HepG2 (cell line): ENCODE measurements around the gene CHPF. TPM values are rescaled to one million over a fixed set of nuclear protein-coding genes. Genes with fewer than 3 reads are reported as not detected.
A peak's percentile ranks its signal among the peaks of the same experiment; 100 is the strongest.

Source experiments
- AGO2 ChIP-seq: fragments of 200-400 bp; formaldehyde crosslinking; optimal IDR thresholded peaks from 2 replicates; pipeline ENCODE3; 2017; ENCODE audit warnings: mild to moderate bottlenecking, low read depth, low read length, moderate library complexity
- ARHGAP35 ChIP-seq: sonication (generic); formaldehyde crosslinking; IDR thresholded peaks from 2 replicates; pipeline ENCODE4 v1.9.0; 2022; ENCODE audit warnings: mild to moderate bottlenecking, inconsistent platforms, moderate library complexity, missing genetic modification reagents, borderline replicate concordance
- ETV5 ChIP-seq: IDR thresholded peaks from 2 replicates; pipeline ENCODE4 v1.6.1; 2018; ENCODE audit warnings: missing biosample characterization, missing genetic modification reagents, inconsistent platforms, borderline replicate concordance
- KAT7 ChIP-seq: IDR thresholded peaks from 2 replicates; pipeline ENCODE4 v1.6.1; 2018; ENCODE audit warnings: borderline replicate concordance, missing compliant biosample characterization
- KDM2A ChIP-seq: sonication (generic); formaldehyde crosslinking; IDR thresholded peaks from 2 replicates; pipeline ENCODE4 v1.4.0; 2020; ENCODE audit warnings: low read depth, missing genetic modification reagents, borderline replicate concordance
- KLF16 ChIP-seq, 2 experiments: sonication (generic) in 1 of 2; formaldehyde crosslinking in 1 of 2; IDR thresholded peaks; 2 replicates each; pipeline versions ENCODE4 v1.6.1 to v1.8.0; 2016 to 2023; ENCODE audit warnings: missing genetic modification reagents in 2 of 2, missing compliant biosample characterization in 1 of 2
- PAF1 ChIP-seq: IDR thresholded peaks from 2 replicates; pipeline ENCODE4 v1.6.1; 2016; ENCODE audit warnings: missing genetic modification reagents, missing compliant biosample characterization
- PHF21A ChIP-seq: sonication (generic); formaldehyde crosslinking; IDR thresholded peaks from 2 replicates; pipeline ENCODE4 v1.5.0; 2020; ENCODE audit warnings: mild to moderate bottlenecking, missing genetic modification reagents
- POLR2A ChIP-seq, 2 experiments: IDR thresholded peaks; 2 replicates each; pipeline ENCODE4 v1.6.1; 2011; ENCODE audit warnings: low read depth in 2 of 2, low read length in 2 of 2, mild to moderate bottlenecking in 1 of 2, moderate library complexity in 1 of 2; ENCODE audit not compliant: insufficient read depth in 1 of 2
- RAD21 ChIP-seq: fragments of 450-650 bp; formaldehyde crosslinking; IDR thresholded peaks from 2 replicates; pipeline ENCODE4 v1.5.0; 2020; ENCODE audit warnings: mild to moderate bottlenecking
- RBAK ChIP-seq: sonication (generic); formaldehyde crosslinking; IDR thresholded peaks from 2 replicates; pipeline ENCODE4 v1.5.1; 2020; ENCODE audit warnings: mild to moderate bottlenecking, missing genetic modification reagents
- RBM22 ChIP-seq: fragments of 200-400 bp; formaldehyde crosslinking; optimal IDR thresholded peaks from 2 replicates; pipeline ENCODE3; 2017; ENCODE audit warnings: mild to moderate bottlenecking, low read length, moderate library complexity
- SMAD1 ChIP-seq: sonication (generic); formaldehyde crosslinking; IDR thresholded peaks from 2 replicates; pipeline ENCODE4 v1.4.0; 2020; ENCODE audit warnings: missing genetic modification reagents, low read depth, mild to moderate bottlenecking, borderline replicate concordance
- SOX5 ChIP-seq: IDR thresholded peaks from 2 replicates; pipeline ENCODE4 v1.6.1; 2016; ENCODE audit warnings: borderline replicate concordance
- XRCC5 ChIP-seq: fragments of 200-400 bp; formaldehyde crosslinking; optimal IDR thresholded peaks from 2 replicates; pipeline ENCODE3; 2017; ENCODE audit warnings: mild to moderate bottlenecking, low read length
- ZBTB7A ChIP-seq: sonication (generic); formaldehyde crosslinking; IDR thresholded peaks from 2 replicates; pipeline ENCODE4 v1.8.0; 2022; ENCODE audit warnings: mild to moderate bottlenecking, missing genetic modification reagents
- ZNF17 ChIP-seq: sonication (generic); formaldehyde crosslinking; IDR thresholded peaks from 2 replicates; pipeline ENCODE4 v1.5.0; 2020; ENCODE audit warnings: mild to moderate bottlenecking, missing genetic modification reagents
- ZNF207 ChIP-seq: fragments of 450-650 bp; IDR thresholded peaks from 2 replicates; pipeline ENCODE4 v1.6.1; 2016; ENCODE audit warnings: antibody characterized with exemption, borderline replicate concordance
- ZNF224 ChIP-seq: sonication (generic); formaldehyde crosslinking; IDR thresholded peaks from 2 replicates; pipeline ENCODE4 v1.5.0; 2020; ENCODE audit warnings: mild to moderate bottlenecking, missing genetic modification reagents
- ZNF343 ChIP-seq: sonication (generic); formaldehyde crosslinking; IDR thresholded peaks from 2 replicates; pipeline ENCODE4 v1.4.0; 2020; ENCODE audit warnings: mild to moderate bottlenecking, missing genetic modification reagents
- ZNF678 ChIP-seq: sonication (generic); formaldehyde crosslinking; IDR thresholded peaks from 2 replicates; pipeline ENCODE4 v1.4.0; 2020; ENCODE audit warnings: mild to moderate bottlenecking, missing genetic modification reagents
- ZNF687 ChIP-seq: sonication (generic); formaldehyde crosslinking; IDR thresholded peaks from 2 replicates; pipeline ENCODE4 v1.5.1; 2020; ENCODE audit warnings: mild to moderate bottlenecking, missing genetic modification reagents, moderate library complexity
- ZNF775 ChIP-seq: sonication (generic); formaldehyde crosslinking; IDR thresholded peaks from 2 replicates; pipeline ENCODE4 v1.4.0; 2020; ENCODE audit warnings: missing genetic modification reagents, mild to moderate bottlenecking, moderate library complexity, borderline replicate concordance
- polyA plus RNA-seq, 8 experiments: library from polyadenylated mRNA; depleted of rRNA in 3 of 8; stranded (reverse) in 7 of 8; unstranded in 1 of 8; fragments of >200 nt; fragmentation: Illumina TruSeq in 4 of 8; extraction: Trizol in 4 of 8; gene quantifications; 2 replicates each; pipeline versions ENCODE4 v1.2.1 to v1.2.3, GENCODE V29; 2011 to 2016; ENCODE audit warnings: low read depth in 4 of 8, missing spikeins in 1 of 8, mixed read lengths in 1 of 8; ENCODE audit not compliant: insufficient read depth in 1 of 8
- total RNA-seq, 5 experiments: library from RNA; depleted of rRNA; stranded (reverse); fragments of >200 nt; fragmentation: Illumina TruSeq; extraction: Trizol; gene quantifications; 2 replicates each; pipeline ENCODE4 v1.2.3, GENCODE V29; 2016; ENCODE audit warnings: low read depth in 1 of 5
- TF ChIP-seq, protein P1 (sequence below): sonication (generic); formaldehyde crosslinking; IDR thresholded peaks from 2 replicates; pipeline ENCODE4 v1.8.0; 2022; ENCODE audit warnings: missing genetic modification reagents, mild to moderate bottlenecking, inconsistent platforms, borderline replicate concordance

CHPF gene
- total and polyA plus RNA-seq, 2 of the 13 experiments (the other 11 are each of a cell fraction or from before 2014, with no cell fraction given), result 79.6 to 111 TPM

GRCh38 chr2:219537657-219538488 is 5.7 kb downstream of the CHPF start (continued):
- TF ChIP-seq AGO2 (peak; percentile 86), PAF1 (peak; percentile 65; the same call in 1 of the 2 replicates), ZNF775 (CRISPR knock-in tag) (no peak), ETV5 (CRISPR knock-in tag) (peak; percentile 13; the same call in 1 of the 2 replicates), ZNF207 (no peak), RBAK (no peak), RAD21 (CRISPR knock-in tag) (peak; percentile 18; the same call in 1 of the 2 replicates), KAT7 (CRISPR knock-in tag) (no peak), KLF16 (CRISPR knock-in tag; IDR thresholded peaks at IDR 0.05) (no peak), ZNF343 (CRISPR knock-in tag) (no peak), ZNF678 (0 out of 2 replicates have a peak, but pooled peaks have one; percentile 18), ZNF224 (CRISPR knock-in tag) (no peak), SMAD1 (0 out of 2 replicates have a peak, but pooled peaks have one; percentile 7), KDM2A (CRISPR knock-in tag) (peak; percentile 27; the same call in 1 of the 2 replicates), ARHGAP35 (CRISPR knock-in tag) (peak; percentile 39; the same call in 1 of the 2 replicates), ZNF17 (CRISPR knock-in tag) (no peak), ZBTB7A (CRISPR knock-in tag) (no peak), ZNF687 (peak; percentile 37; the same call in 1 of the 2 replicates), SOX5 (peak; percentile 20; the same call in 1 of the 2 replicates), XRCC5 (peak; percentile 83), POLR2A (IDR thresholded peaks at IDR 0.05; ENCODE audit: insufficient read depth in 1 of 2, low read depth in 2 of 2, low read length in 2 of 2) (peak in 1 of 2 experiments; percentile 26; a peak in 1 of 4 replicates), RBM22 (peak; percentile 79), PHF21A (CRISPR knock-in tag) (peak; percentile 6; the same call in 1 of the 2 replicates)
- TF ChIP-seq, protein P1, sequence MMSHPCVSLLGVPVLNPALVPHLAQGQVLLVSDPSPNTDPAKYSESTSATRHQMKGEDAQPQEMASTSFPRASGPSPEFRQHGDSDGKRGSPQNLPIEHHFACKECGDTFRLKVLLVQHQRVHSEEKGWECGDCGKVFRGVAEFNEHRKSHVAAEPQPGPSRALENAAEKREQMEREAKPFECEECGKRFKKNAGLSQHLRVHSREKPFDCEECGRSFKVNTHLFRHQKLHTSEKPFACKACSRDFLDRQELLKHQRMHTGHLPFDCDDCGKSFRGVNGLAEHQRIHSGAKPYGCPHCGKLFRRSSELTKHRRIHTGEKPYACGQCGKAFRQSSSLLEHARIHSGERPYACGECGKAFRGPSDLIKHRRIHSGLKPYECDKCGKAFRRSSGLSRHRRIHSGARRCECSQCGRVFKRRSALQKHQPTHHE (CRISPR knock-in tag), result no peak
